ENCODE measurements around the gene ZNF300.
A peak's percentile ranks its signal among the peaks of the same experiment; 100 is the strongest.
"Not testable (repeated sequence)": the region's sequence is repeated elsewhere in the genome, so short reads cannot be mapped to it uniquely, and the experiment has no call there.

ZNF300 gene

DNA sequence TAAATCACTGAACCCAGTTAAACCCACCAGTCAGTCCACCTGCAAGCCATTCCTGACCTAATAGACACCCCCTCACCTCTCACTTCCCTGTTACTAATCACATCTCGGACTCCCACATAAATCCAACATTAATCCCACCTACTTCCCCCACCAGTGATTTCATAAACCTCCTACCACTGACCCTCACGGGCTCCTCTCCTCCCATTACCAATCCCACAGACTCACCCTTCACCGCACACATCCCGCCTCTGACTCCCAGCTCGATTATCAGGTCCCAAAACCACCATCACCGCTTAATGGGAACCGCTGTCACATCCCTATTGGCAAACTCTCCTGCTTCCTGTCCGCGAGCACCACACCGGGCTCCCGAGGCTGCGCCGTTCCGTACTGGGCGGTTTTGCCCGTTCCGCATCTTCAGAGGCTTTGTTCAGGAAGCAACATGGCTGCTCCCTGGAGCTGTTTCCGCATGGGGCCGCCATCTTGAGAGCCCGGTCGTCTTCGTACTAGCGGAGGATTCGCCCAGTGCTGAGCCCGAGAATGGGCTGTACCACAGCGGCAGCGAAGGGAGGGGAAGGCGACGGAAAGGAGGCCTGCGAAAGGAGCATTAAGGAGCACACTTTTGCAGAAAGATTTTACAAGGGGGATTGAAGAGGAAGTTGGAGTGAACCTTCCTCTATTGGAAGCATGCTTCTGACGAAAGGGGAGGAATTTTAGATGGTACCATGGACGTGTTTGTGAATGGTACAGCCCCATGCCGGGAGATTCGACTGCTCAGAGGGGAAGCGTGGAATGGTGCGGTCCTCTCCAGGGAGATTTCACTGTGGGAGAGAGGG, at the start of gene ZNF300:
Gene ZNF300 (minus strand): TSS at position 502 of the 833 bp plus-strand sequence. CDS start 1,825 bp downstream, outside the sequence.
- DNase-seq (ENCODE audit: low spot score), result no peak

DNA sequence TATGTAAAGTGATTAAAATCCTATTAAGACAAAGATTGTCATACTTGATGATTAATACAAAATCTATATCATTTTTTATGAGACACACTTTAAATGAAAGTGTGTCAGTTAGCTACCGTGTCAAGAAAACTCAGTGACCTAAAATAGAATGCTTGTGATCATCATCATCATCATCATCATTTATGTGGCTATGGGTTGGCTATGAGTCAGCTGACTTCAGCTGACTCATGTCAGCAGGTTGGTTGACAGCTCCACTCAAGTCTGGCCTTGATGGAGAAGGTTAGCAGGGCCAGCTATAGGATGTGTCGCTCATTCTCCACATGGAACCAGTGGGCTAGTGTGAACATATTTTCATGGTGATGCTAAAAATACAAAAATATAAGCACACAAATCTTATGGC, 43.8 kb upstream of the ZNF300 start:
- no peak for DNase-seq (ENCODE audit: low spot score)

GRCh38 chr5:150946351-150946905, 41.6 kb upstream of the ZNF300 start:
- DNase-seq (ENCODE audit: low spot score), result no peak

DNA sequence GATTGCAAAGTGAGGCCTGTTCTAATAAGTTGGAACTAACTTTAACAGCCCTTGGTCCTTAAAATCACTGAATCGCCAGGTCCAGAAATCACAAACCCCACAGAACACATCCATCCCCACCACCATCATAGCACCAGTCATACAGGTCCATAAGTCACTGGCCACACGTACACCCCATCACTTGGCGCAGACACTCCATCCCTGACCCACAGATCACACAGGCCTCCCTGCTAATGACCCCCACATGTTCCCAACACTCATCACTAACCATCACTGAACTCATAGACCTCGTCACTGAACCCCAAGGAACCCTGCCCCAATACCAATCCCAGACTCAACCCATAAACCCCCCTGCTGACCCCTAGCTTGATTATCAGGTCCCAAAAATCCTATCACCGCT, 41.2 kb upstream of the ZNF300 start:
- DNase-seq (ENCODE audit: low spot score), result no peak

GRCh38 chr5:150945486-150945885, 40.7 kb upstream of the ZNF300 start:
- no peak for DNase-seq (ENCODE audit: low spot score)

- DNase-seq (ENCODE audit: low spot score), result no peak
These were observed 26.7 kb upstream of the ZNF300 start for GRCh38 chr5:150931368-150931965.

- no peak for DNase-seq (ENCODE audit: low spot score)
These were observed 13.8 kb upstream of the ZNF300 start for GRCh38 chr5:150918613-150919012.

- no peak for DNase-seq (ENCODE audit: low spot score)
These were observed 7.6 kb upstream of the ZNF300 start for GRCh38 chr5:150912312-150912814.

DNA sequence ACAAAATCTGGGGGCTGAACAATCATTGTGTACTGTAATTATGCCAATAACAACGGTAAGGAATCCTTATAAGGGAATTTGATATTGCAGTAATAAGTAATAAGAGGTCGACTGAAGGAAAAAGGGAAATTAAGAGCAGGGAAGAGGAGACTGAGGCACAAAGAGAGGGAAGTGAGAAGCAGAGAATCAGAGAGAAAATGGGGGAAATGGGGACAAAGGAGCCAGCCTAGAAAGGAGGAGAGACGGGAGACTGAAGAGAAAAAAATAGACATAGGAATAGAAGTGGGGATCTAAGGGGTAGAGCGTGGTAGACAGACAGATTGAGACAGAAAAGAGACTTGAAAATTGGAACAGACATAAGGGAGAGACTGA, 518 bp upstream of the ZNF300 start:
- no peak for DNase-seq (ENCODE audit: low spot score)

DNA sequence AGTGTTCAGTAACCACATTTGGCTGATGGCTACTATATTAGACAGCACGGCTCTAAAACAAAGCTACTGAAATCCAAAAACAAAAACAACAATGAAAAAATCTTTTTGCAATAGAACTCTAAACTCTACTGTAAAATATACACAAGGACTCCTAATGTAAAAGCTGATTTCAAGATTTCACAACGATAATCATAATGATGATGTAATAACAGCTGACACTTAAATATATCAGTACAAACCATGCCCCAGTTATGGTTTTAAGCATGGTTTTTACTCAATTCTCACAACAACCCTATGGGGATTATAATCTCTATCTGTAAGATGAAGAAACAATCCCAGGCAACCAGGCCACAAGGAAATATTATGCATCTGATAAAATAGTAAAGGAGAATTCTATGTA, 3.3 kb downstream of the ZNF300 start:
- no peak for DNase-seq (ENCODE audit: low spot score)

GRCh38 chr5:150895431-150896428, 9.1 kb downstream of the ZNF300 start:
- DNase-seq (ENCODE audit: low spot score), result no peak

DNA sequence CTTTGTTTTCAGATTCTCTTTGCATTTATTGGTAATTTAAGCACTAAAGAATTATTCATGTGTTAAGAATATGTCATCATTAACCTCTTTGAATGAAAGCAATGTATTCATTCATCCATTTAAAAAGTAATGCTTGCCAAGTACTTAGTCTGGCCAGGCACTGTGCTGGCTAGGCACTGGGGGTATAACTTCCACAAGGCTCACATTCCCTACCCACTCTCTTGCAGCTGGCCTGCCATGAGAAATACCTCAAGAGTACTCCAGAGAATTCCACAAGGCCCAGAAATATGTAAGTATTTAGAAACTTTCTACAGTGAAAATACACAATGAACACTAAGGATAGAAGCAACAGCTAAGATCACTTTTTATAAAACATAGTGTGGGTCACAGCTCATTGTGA, 25.4 kb downstream of the ZNF300 start:
- DNase-seq (ENCODE audit: low spot score), result no peak

- no peak for DNase-seq (ENCODE audit: low spot score)
These were observed 42.7 kb downstream of the ZNF300 start for GRCh38 chr5:150862070-150862469.

DNA sequence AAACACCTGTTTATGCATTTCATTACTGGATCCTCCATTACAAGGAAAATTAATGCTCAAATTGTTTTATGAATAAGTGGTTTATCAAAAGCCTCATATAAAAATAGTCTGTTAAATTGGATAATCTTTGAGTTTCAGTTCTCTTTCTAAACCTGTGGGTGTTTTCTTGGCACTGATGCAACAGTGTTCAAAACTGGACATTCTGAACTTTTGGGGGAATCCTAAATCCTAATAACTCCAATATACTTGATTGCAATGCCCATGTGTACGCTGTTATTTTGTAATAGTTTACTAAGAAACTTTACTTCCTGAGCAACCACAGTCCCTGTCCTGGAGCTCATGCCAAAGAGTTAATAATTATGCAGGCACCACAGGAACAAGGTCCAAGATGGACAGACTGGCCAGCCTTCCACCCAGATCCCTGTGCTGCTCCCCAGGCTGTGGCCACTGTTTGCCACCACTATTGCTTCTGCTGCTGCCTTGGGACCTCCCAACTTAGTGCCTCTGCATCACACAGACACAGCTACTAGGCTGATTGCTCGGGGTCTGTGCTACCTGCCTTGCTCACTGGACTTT, 44.4 kb downstream of the ZNF300 start:
- no peak for DNase-seq (ENCODE audit: low spot score)

DNA sequence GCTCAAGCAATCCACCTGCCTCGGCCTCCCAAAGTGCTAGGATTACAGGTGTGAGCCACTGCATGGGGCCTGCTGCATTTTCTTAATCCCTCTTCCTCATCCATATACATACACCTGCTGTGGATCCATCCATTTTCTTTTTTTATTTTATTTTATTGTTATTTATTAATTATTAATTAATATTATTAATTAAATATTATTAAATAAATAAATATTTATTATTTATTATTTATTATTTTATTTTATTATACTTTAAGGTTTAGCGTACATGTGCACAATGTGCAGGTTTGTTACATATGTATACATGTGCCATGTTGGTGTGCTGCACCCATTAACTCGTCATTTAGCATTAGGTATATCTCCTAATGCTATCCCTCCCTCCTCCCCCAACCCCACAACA, 48.1 kb downstream of the ZNF300 start:
- not testable (repeated sequence) for DNase-seq (ENCODE audit: low spot score)

- no peak for DNase-seq (ENCODE audit: low spot score)
These were observed 51.2 kb downstream of the ZNF300 start for GRCh38 chr5:150853561-150853960.

GRCh38 chr5:150851039-150851438, 53.7 kb downstream of the ZNF300 start:
- DNase-seq (ENCODE audit: low spot score), result no peak

- DNase-seq (ENCODE audit: low spot score), result no peak
These were observed 56.5 kb downstream of the ZNF300 start for GRCh38 chr5:150848271-150848670.

- no peak for DNase-seq (ENCODE audit: low spot score)
These were observed 57.5 kb downstream of the ZNF300 start for GRCh38 chr5:150847334-150847695.

- peak; percentile 84 for DNase-seq (ENCODE audit: low spot score)
These were observed 58.0 kb downstream of the ZNF300 start for GRCh38 chr5:150846654-150847333.

DNA sequence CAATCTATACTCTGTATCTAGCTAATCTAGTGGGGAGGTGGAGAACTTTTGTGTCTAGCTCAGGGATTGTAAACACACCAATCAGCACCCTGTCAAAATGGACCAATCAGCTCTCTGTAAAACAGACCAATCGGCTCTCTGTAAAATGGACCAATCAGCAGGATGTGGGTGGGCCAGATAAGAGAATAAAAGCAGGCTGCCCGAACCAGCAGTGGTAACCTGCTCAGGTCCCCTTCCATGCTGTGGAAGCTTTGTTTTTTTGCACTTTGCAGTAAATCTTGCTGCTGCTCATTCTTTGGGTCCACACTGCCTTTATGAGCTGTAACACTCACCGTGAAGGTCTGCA, 58.5 kb downstream of the ZNF300 start, which contains the start of gene IRGM:
Gene IRGM (plus strand): TSS at position 214 of the 346 bp plus-strand sequence. CDS start 1,603 bp downstream, outside the sequence.
- DNase-seq (ENCODE audit: low spot score), result not testable (repeated sequence)

All from LoVo (cell line).